GM23338 (cell line): ENCODE measurements around the gene ADGRV1. TPM values are rescaled to one million over a fixed set of nuclear protein-coding genes. Genes with fewer than 3 reads are reported as not detected.

ENCODE experiments used
- ATAC-seq: fragments of 200-7000 bp; cut with Tn5 transposase; 3 replicates; pipeline ENCODE4 v1.9.1; 2020
- DNase-seq: peaks from one replicate; pipeline ENCODE4 v3.0.0-alpha.2; 2015; ENCODE audit warnings: low spot score
- H2AFZ ChIP-seq: fragments of 200-600 bp; sonication (generic); 2 replicates; pipeline ENCODE4 v1.8.0; 2016; ENCODE audit warnings: antibody characterized with exemption, mild to moderate bottlenecking, moderate library complexity
- H3F3A ChIP-seq: fragments of 200-600 bp; sonication (generic); replicated peaks from 2 replicates; pipeline ENCODE4 v1.8.0; 2017; ENCODE audit warnings: antibody characterized with exemption, mixed run types, low read depth
- H3K27ac ChIP-seq: fragments of 200-600 bp; sonication (generic); 2 replicates; pipeline ENCODE4 v1.6.1; 2016; ENCODE audit warnings: low read depth
- H3K27me3 ChIP-seq: fragments of 200-600 bp; sonication (generic); 2 replicates; pipeline ENCODE4 v1.8.0; 2016; ENCODE audit warnings: mild to moderate bottlenecking, mixed run types, moderate library complexity; ENCODE audit not compliant: insufficient read depth
- H3K36me3 ChIP-seq: fragments of 200-600 bp; sonication (generic); 2 replicates; pipeline ENCODE4 v1.8.0; 2016; ENCODE audit warnings: mild to moderate bottlenecking; ENCODE audit not compliant: insufficient read depth
- H3K4me1 ChIP-seq: fragments of 200-600 bp; sonication (generic); 2 replicates; pipeline ENCODE4 v1.8.0; 2016; ENCODE audit warnings: mild to moderate bottlenecking, moderate library complexity; ENCODE audit not compliant: insufficient read depth
- H3K4me2 ChIP-seq: fragments of 200-600 bp; sonication (generic); 2 replicates; pipeline ENCODE4 v1.7.1; 2017; ENCODE audit warnings: mixed run types
- H3K4me3 ChIP-seq: fragments of 200-600 bp; sonication (generic); 2 replicates; pipeline ENCODE4 v1.6.1; 2016; ENCODE audit warnings: mixed run types
- H3K79me2 ChIP-seq: fragments of 200-600 bp; sonication (generic); replicated peaks from 2 replicates; pipeline ENCODE4 v1.8.0; 2017; ENCODE audit warnings: mild to moderate bottlenecking; ENCODE audit not compliant: insufficient read depth
- H3K9me2 ChIP-seq: fragments of 200-600 bp; sonication (generic); 2 replicates; pipeline ENCODE4 v1.8.0; 2017; ENCODE audit not compliant: insufficient read depth
- H4K20me1 ChIP-seq: fragments of 200-600 bp; sonication (generic); replicated peaks from 2 replicates; pipeline ENCODE4 v1.8.0; 2017; ENCODE audit warnings: mild to moderate bottlenecking; ENCODE audit not compliant: insufficient read depth
- H3K27ac Mint-ChIP-seq: 2 replicates; pipeline ENCODE4 v1.8.0; 2020; ENCODE audit warnings: inconsistent platforms, mild to moderate bottlenecking, moderate library complexity, mixed read lengths
- H3K27me3 Mint-ChIP-seq: 3 replicates; pipeline ENCODE4 v1.8.0; 2022; ENCODE audit warnings: low read depth, mild to moderate bottlenecking, moderate library complexity, mixed read lengths, inconsistent platforms; ENCODE audit not compliant: insufficient read depth, poor library complexity
- H3K36me3 Mint-ChIP-seq: 3 replicates; pipeline ENCODE4 v1.8.0; 2021; ENCODE audit warnings: low read depth, mild to moderate bottlenecking, inconsistent platforms, moderate library complexity, mixed read lengths
- H3K4me1 Mint-ChIP-seq: 3 replicates; pipeline ENCODE4 v1.8.0; 2020; ENCODE audit warnings: mild to moderate bottlenecking, inconsistent platforms, mixed read lengths
- H3K4me3 Mint-ChIP-seq: 3 replicates; pipeline ENCODE4 v1.8.0; 2021; ENCODE audit warnings: moderate library complexity, mild to moderate bottlenecking, inconsistent platforms, mixed read lengths
- H3K9me3 Mint-ChIP-seq: 3 replicates; pipeline ENCODE4 v1.8.0; 2020; ENCODE audit warnings: moderate library complexity, mild to moderate bottlenecking, inconsistent platforms, mixed read lengths
- CREB1 ChIP-seq: fragments of 250-450 bp; sonication (Bioruptor Pico); IDR thresholded peaks from 2 replicates; pipeline ENCODE4 v1.5.0; 2020; ENCODE audit warnings: low read depth, mild to moderate bottlenecking, moderate library complexity
- EZH2 ChIP-seq: fragments of 200-600 bp; sonication (generic); IDR thresholded peaks from one replicate; pipeline ENCODE4 v1.8.0; 2017; ENCODE audit warnings: antibody characterized with exemption, mild to moderate bottlenecking, low read depth; ENCODE audit not compliant: unreplicated experiment
- EZH2phosphoT487 ChIP-seq: fragments of 200-600 bp; sonication (generic); IDR thresholded peaks from one replicate; pipeline ENCODE4 v1.8.1; 2018; ENCODE audit warnings: antibody characterized with exemption; ENCODE audit not compliant: unreplicated experiment
- JUNB ChIP-seq: IDR thresholded peaks from one replicate; pipeline ENCODE4 v1.6.1; 2016; ENCODE audit warnings: antibody characterized with exemption; ENCODE audit not compliant: unreplicated experiment
- NANOG ChIP-seq: IDR thresholded peaks from 2 replicates; pipeline ENCODE4 v1.6.1; 2016; ENCODE audit warnings: antibody characterized with exemption, borderline replicate concordance
- POLR2AphosphoS5 ChIP-seq: IDR thresholded peaks from 2 replicates; pipeline ENCODE4 v1.6.1; 2016; ENCODE audit warnings: antibody characterized with exemption, low read depth
- STAT1 ChIP-seq: IDR thresholded peaks from one replicate; pipeline ENCODE4 v1.6.1; 2016; ENCODE audit warnings: antibody characterized with exemption; ENCODE audit not compliant: unreplicated experiment
- ZNF114 ChIP-seq: fragments of 250-450 bp; sonication (Bioruptor Pico); IDR thresholded peaks from 2 replicates; pipeline ENCODE4 v1.5.0; 2020; ENCODE audit warnings: mild to moderate bottlenecking, moderate library complexity
- ZNF331 ChIP-seq: fragments of 250-450 bp; sonication (Bioruptor Pico); IDR thresholded peaks from 2 replicates; pipeline ENCODE4 v1.5.0; 2020; ENCODE audit warnings: low read depth, mild to moderate bottlenecking, moderate library complexity
- polyA plus RNA-seq: library from polyadenylated mRNA; unstranded; fragments of >200 nt; fragmentation: Nextera tagmentation; extraction: Ambion mirVana; gene quantifications from 2 replicates; pipeline ENCODE4 v1.2.1, GENCODE V29; 2016
- total RNA-seq: library from RNA; depleted of rRNA; stranded (reverse); fragments of >200 nt; shearing (Covaris generic); gene quantifications from 2 replicates; pipeline ENCODE4 v1.2.3, GENCODE V29; 2014
- TF ChIP-seq, protein P1 (sequence below), 2 experiments: fragments of 200-600 bp in 1 of 2; sonication (generic) in 1 of 2; conservative IDR thresholded peaks; 2 replicates each; pipeline versions ENCODE4 v1.5.1 to v1.6.1; 2016 to 2017; ENCODE audit warnings: antibody characterized with exemption in 2 of 2, low read depth in 2 of 2, mild to moderate bottlenecking in 2 of 2, moderate library complexity in 1 of 2
- TF ChIP-seq, protein P2 (sequence below): fragments of 250-450 bp; sonication (Bioruptor Pico); IDR thresholded peaks from 2 replicates; pipeline ENCODE4 v1.5.0; 2020; ENCODE audit warnings: mild to moderate bottlenecking, moderate library complexity

The ADGRV1 gene
- total and polyA plus RNA-seq, 2 experiments from 2014 or later = 46.1 to 149 TPM

DNA sequence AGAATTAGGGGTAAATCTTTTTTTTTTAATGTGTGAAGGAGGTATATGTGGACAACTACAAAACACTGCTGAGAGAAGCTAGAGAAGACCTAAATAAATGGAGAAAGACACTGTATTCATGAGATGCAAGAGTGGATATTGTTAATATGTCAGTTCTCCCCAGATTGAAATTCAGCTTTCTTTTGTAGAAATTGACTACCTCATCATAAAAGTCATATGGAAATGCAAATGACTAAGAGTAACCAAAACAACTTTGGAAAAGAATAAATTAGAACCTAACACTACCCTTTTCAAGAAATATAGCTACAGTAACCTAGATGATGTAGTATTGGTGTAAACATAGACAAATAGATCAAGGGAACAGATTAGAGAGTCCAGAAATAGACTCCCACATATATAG is 400.7 kb downstream of the ADGRV1 start:
- Mint-ChIP-seq H3K4me1 (0 out of 3 replicates have a peak, but pooled peaks cover 2% of the 10 kb centered on the region), H3K27ac (no peak overlapping the region), H3K9me3 (no peaks in the 10 kb centered on the region), H3K4me3 (no peak overlapping the region), H3K36me3 (no peaks in the 10 kb centered on the region), H3K27me3 (no peaks in the 10 kb centered on the region)
- ATAC-seq = no peak
- Histone ChIP-seq H3K4me2 (no peak overlapping the region), H3K27ac (no peak overlapping the region), H3K4me1 (peaks cover 5% of the 10 kb centered on the region; the same call in 1 of the 2 replicates), H3K79me2 (no peaks in the 10 kb centered on the region), H3F3A (no peaks in the 10 kb centered on the region), H3K9me2 (no peaks in the 10 kb centered on the region), H3K36me3 (no peaks in the 10 kb centered on the region), H3K4me3 (no peak overlapping the region), H2AFZ (no peak overlapping the region), H4K20me1 (0 out of 2 replicates have a peak, but pooled peaks cover 3% of the 10 kb centered on the region), H3K27me3 (no peaks in the 10 kb centered on the region)
- no peak for DNase-seq
- TF ChIP-seq POLR2AphosphoS5 (no peak), NANOG (no peak), ZNF331 (no peak), EZH2 (no peak)
- TF ChIP-seq, protein P1, sequence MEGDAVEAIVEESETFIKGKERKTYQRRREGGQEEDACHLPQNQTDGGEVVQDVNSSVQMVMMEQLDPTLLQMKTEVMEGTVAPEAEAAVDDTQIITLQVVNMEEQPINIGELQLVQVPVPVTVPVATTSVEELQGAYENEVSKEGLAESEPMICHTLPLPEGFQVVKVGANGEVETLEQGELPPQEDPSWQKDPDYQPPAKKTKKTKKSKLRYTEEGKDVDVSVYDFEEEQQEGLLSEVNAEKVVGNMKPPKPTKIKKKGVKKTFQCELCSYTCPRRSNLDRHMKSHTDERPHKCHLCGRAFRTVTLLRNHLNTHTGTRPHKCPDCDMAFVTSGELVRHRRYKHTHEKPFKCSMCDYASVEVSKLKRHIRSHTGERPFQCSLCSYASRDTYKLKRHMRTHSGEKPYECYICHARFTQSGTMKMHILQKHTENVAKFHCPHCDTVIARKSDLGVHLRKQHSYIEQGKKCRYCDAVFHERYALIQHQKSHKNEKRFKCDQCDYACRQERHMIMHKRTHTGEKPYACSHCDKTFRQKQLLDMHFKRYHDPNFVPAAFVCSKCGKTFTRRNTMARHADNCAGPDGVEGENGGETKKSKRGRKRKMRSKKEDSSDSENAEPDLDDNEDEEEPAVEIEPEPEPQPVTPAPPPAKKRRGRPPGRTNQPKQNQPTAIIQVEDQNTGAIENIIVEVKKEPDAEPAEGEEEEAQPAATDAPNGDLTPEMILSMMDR (conservative IDR thresholded peaks at IDR 0.05; ENCODE audit: low read depth in 2 of 2) = no peak

DNA sequence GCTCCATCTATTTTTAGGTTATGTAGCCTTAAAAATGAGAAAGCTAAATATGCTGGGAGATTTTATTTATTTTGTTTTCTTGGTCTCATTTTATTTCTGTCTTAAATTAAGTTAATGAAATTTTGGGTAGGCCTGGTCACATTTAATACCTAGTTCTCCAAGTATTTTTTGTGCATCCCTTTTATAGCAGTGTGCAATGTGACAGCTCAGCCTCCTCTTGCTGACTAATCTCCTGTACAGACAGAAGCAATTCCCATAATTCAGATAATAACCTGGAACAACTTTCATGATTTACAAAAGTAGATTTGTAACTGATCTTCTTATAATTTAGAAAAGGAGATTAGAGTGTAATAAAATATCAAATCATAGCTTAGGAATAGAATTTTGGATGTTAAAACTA is 403.9 kb downstream of the ADGRV1 start:
- TF ChIP-seq, protein P1 (conservative IDR thresholded peaks at IDR 0.05; ENCODE audit: low read depth in 2 of 2) = no peak
- TF ChIP-seq NANOG = no peak
- no peak for TF ChIP-seq JUNB
- TF ChIP-seq ZNF331 = no peak
- TF ChIP-seq EZH2 = no peak
- no peak for TF ChIP-seq STAT1
- TF ChIP-seq ZNF114 (CRISPR knock-in tag) = no peak
- TF ChIP-seq, protein P2, sequence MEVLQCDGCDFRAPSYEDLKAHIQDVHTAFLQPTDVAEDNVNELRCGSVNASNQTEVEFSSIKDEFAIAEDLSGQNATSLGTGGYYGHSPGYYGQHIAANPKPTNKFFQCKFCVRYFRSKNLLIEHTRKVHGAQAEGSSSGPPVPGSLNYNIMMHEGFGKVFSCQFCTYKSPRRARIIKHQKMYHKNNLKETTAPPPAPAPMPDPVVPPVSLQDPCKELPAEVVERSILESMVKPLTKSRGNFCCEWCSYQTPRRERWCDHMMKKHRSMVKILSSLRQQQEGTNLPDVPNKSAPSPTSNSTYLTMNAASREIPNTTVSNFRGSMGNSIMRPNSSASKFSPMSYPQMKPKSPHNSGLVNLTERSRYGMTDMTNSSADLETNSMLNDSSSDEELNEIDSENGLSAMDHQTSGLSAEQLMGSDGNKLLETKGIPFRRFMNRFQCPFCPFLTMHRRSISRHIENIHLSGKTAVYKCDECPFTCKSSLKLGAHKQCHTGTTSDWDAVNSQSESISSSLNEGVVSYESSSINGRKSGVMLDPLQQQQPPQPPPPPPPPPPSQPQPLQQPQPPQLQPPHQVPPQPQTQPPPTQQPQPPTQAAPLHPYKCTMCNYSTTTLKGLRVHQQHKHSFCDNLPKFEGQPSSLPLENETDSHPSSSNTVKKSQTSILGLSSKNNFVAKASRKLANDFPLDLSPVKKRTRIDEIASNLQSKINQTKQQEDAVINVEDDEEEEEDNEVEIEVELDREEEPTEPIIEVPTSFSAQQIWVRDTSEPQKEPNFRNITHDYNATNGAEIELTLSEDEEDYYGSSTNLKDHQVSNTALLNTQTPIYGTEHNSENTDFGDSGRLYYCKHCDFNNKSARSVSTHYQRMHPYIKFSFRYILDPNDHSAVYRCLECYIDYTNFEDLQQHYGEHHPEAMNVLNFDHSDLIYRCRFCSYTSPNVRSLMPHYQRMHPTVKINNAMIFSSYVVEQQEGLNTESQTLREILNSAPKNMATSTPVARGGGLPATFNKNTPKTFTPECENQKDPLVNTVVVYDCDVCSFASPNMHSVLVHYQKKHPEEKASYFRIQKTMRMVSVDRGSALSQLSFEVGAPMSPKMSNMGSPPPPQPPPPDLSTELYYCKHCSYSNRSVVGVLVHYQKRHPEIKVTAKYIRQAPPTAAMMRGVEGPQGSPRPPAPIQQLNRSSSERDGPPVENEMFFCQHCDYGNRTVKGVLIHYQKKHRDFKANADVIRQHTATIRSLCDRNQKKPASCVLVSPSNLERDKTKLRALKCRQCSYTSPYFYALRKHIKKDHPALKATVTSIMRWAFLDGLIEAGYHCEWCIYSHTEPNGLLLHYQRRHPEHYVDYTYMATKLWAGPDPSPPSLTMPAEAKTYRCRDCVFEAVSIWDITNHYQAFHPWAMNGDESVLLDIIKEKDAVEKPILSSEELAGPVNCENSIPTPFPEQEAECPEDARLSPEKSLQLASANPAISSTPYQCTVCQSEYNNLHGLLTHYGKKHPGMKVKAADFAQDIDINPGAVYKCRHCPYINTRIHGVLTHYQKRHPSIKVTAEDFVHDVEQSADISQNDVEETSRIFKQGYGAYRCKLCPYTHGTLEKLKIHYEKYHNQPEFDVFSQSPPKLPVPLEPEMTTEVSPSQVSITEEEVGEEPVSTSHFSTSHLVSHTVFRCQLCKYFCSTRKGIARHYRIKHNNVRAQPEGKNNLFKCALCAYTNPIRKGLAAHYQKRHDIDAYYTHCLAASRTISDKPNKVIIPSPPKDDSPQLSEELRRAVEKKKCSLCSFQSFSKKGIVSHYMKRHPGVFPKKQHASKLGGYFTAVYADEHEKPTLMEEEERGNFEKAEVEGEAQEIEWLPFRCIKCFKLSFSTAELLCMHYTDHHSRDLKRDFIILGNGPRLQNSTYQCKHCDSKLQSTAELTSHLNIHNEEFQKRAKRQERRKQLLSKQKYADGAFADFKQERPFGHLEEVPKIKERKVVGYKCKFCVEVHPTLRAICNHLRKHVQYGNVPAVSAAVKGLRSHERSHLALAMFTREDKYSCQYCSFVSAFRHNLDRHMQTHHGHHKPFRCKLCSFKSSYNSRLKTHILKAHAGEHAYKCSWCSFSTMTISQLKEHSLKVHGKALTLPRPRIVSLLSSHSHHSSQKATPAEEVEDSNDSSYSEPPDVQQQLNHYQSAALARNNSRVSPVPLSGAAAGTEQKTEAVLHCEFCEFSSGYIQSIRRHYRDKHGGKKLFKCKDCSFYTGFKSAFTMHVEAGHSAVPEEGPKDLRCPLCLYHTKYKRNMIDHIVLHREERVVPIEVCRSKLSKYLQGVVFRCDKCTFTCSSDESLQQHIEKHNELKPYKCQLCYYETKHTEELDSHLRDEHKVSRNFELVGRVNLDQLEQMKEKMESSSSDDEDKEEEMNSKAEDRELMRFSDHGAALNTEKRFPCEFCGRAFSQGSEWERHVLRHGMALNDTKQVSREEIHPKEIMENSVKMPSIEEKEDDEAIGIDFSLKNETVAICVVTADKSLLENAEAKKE (CRISPR knock-in tag) = no peak
- no peak for TF ChIP-seq CREB1 (CRISPR knock-in tag)
- no peak for TF ChIP-seq EZH2phosphoT487
- Histone ChIP-seq H3K27me3 (no peaks in the 10 kb centered on the region), H3K36me3 (no peaks in the 10 kb centered on the region), H3K4me2 (no peak overlapping the region), H3F3A (no peaks in the 10 kb centered on the region), H3K9me2 (no peaks in the 10 kb centered on the region), H3K4me3 (no peak overlapping the region), H2AFZ (no peak overlapping the region), H3K4me1 (peaks cover 5% of the 10 kb centered on the region; the same call in 1 of the 2 replicates), H4K20me1 (0 out of 2 replicates have a peak, but pooled peaks cover 3% of the 10 kb centered on the region), H3K27ac (no peak overlapping the region), H3K79me2 (no peaks in the 10 kb centered on the region)
- H3K27ac Mint-ChIP-seq = no peak overlapping the region
- peaks cover 18% of the 10 kb centered on the region for H3K36me3 Mint-ChIP-seq
- no peak for ATAC-seq
- DNase-seq = no peak
- no peaks in the 10 kb centered on the region for H3K27me3 Mint-ChIP-seq
- peaks cover 2% of the 10 kb centered on the region; the same call in 1 of the 3 replicates for H3K9me3 Mint-ChIP-seq
- no peak overlapping the region for H3K4me3 Mint-ChIP-seq
- H3K4me1 Mint-ChIP-seq = 0 out of 3 replicates have a peak, but pooled peaks cover 2% of the 10 kb centered on the region
